Vagina (tissue), 2 donors: ENCODE measurements around the gene SCN10A. TPM values are rescaled to one million over a fixed set of nuclear protein-coding genes. Genes with fewer than 3 reads are reported as not detected.

Experiments
- DNase-seq, 2 donors: peaks; one replicate each; pipeline ENCODE4 v3.0.0-alpha.2; 2017; ENCODE audit errors: extremely low spot score in 2 of 2
- H3K27ac ChIP-seq: fragments of 200-600 bp; sonication (generic); one replicate; pipeline ENCODE4 v1.5.1; 2019
- H3K27me3 ChIP-seq: fragments of 200-600 bp; sonication (generic); one replicate; pipeline ENCODE4 v1.5.1; 2019
- H3K36me3 ChIP-seq, 2 donors: fragments of 200-600 bp; sonication (generic); one replicate each; pipeline ENCODE4 v1.5.1; 2017 to 2019
- H3K4me1 ChIP-seq: fragments of 200-600 bp; sonication (generic); one replicate; pipeline ENCODE4 v1.5.1; 2019
- H3K4me3 ChIP-seq, 2 donors: fragments of 200-600 bp; sonication (generic); 1 replicate in 1 of 2; 2 replicates in 1 of 2; pipeline ENCODE4 v1.5.1; 2016 to 2019
- H3K9me3 ChIP-seq: fragments of 200-600 bp; sonication (generic); one replicate; pipeline ENCODE4 v1.5.1; 2019
- POLR2A ChIP-seq, 2 donors: fragments of 450-650 bp; IDR thresholded peaks; one replicate each; pipeline ENCODE4 v1.6.1; 2017; ENCODE audit warnings: antibody characterized with exemption in 2 of 2, mild to moderate bottlenecking in 2 of 2, moderate library complexity in 2 of 2
- POLR2AphosphoS5 ChIP-seq, 2 donors: sonication (generic); formaldehyde crosslinking; IDR thresholded peaks; one replicate each; pipeline ENCODE4 v1.9.0; 2017; ENCODE audit warnings: antibody characterized with exemption in 2 of 2, mild to moderate bottlenecking in 2 of 2, low read depth in 1 of 2; ENCODE audit not compliant: insufficient read depth in 1 of 2
- intact Hi-C: fragments of 100-400 bp; cut with DNase I; formaldehyde crosslinking; loops from one replicate; pipeline ENCODE4 v1.15.1; 2023
- total RNA-seq: library from RNA; depleted of rRNA; stranded (reverse); fragments of >200 nt; gene quantifications from one replicate; pipeline ENCODE4 v1.2.3, GENCODE V29; 2016
- TF ChIP-seq, protein P1 (sequence below), 3 experiments: fragments of 450-650 bp in 2 of 3; fragments of 200-600 bp in 1 of 3; sonication (generic) in 1 of 3; IDR thresholded peaks; one replicate each; pipeline ENCODE4 v1.5.1; 2017 to 2019; ENCODE audit warnings: antibody characterized with exemption in 3 of 3, mild to moderate bottlenecking in 2 of 3, moderate library complexity in 2 of 3

The SCN10A gene
- total RNA-seq, 1 donor from 2014 or later = not detected

DNA sequence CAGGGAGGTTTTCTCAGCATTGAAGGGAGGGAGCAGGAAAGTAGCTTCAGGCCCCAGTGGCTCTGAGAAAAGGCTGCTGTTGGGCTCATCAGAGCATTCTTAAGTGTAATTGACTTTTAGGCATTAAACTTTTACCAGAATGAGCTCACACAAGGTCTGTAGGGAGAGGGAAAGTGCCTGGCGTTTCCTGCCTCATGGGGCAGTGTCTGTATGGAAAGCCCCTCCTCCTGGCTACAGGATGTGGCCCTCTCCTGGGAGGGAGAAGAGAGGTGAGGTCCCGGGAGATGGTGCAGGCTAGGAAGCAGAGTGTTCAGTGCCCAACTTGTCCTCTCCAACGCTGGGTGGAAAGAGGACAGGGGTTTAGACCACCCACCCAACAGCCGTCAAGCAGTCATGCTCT lies 21.3 kb upstream of the SCN10A start:
- Histone ChIP-seq H3K4me3 (no peak overlapping the region), H3K9me3 (no peaks in the 10 kb centered on the region), H3K27me3 (no peaks in the 10 kb centered on the region), H3K27ac (no peak overlapping the region), H3K4me1 (peaks cover 12% of the 10 kb centered on the region), H3K36me3 (no peaks in the 10 kb centered on the region)
- no peak for TF ChIP-seq POLR2A (IDR thresholded peaks at IDR 0.05)
- TF ChIP-seq POLR2AphosphoS5 (IDR thresholded peaks at IDR 0.05; ENCODE audit: insufficient read depth in 1 of 2, low read depth in 1 of 2) = no peak
- TF ChIP-seq, protein P1, sequence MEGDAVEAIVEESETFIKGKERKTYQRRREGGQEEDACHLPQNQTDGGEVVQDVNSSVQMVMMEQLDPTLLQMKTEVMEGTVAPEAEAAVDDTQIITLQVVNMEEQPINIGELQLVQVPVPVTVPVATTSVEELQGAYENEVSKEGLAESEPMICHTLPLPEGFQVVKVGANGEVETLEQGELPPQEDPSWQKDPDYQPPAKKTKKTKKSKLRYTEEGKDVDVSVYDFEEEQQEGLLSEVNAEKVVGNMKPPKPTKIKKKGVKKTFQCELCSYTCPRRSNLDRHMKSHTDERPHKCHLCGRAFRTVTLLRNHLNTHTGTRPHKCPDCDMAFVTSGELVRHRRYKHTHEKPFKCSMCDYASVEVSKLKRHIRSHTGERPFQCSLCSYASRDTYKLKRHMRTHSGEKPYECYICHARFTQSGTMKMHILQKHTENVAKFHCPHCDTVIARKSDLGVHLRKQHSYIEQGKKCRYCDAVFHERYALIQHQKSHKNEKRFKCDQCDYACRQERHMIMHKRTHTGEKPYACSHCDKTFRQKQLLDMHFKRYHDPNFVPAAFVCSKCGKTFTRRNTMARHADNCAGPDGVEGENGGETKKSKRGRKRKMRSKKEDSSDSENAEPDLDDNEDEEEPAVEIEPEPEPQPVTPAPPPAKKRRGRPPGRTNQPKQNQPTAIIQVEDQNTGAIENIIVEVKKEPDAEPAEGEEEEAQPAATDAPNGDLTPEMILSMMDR (IDR thresholded peaks at IDR 0.05) = no peak
- intact Hi-C loops = no loop called here
- DNase-seq = no peak

- Histone ChIP-seq H3K36me3 (no peaks in the 10 kb centered on the region), H3K4me3 (no peak overlapping the region), H3K9me3 (no peaks in the 10 kb centered on the region), H3K27me3 (no peaks in the 10 kb centered on the region), H3K4me1 (peaks cover 12% of the 10 kb centered on the region), H3K27ac (no peak overlapping the region)
- DNase-seq = no peak
- intact Hi-C loops = no loop called here
- TF ChIP-seq, protein P1 (IDR thresholded peaks at IDR 0.05) = no peak
- no peak for TF ChIP-seq POLR2AphosphoS5 (IDR thresholded peaks at IDR 0.05; ENCODE audit: insufficient read depth in 1 of 2, low read depth in 1 of 2)
- TF ChIP-seq POLR2A (IDR thresholded peaks at IDR 0.05) = no peak
Measured at GRCh38 chr3:38836561-38836960, 20.5 kb upstream of the SCN10A start.

DNA sequence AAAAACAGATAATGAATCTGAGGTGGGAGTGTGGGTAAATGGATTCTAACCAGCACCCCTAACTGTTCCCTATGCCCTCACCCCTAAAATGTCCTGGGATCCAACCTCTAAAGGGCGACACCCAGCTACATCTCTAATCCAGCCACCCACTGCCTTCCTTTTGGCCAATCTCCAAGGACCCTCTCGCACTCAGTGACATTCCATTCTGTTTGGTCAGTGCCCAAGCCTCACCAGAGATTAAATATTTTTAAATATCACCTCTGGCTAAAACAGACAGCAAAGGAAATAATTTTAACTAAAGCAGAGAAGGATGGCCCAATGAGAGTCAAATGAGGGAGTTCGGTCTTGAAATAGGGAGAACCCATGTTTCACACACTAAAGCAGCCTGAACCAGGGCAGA lies 19.9 kb upstream of the SCN10A start:
- no peaks in the 10 kb centered on the region for H3K9me3 ChIP-seq
- H3K27me3 ChIP-seq = no peaks in the 10 kb centered on the region
- peaks cover 12% of the 10 kb centered on the region for H3K4me1 ChIP-seq
- TF ChIP-seq, protein P1 (IDR thresholded peaks at IDR 0.05) = no peak
- TF ChIP-seq POLR2AphosphoS5 (IDR thresholded peaks at IDR 0.05; ENCODE audit: insufficient read depth in 1 of 2, low read depth in 1 of 2) = no peak
- TF ChIP-seq POLR2A (IDR thresholded peaks at IDR 0.05) = no peak
- no peak for DNase-seq
- intact Hi-C loops = no loop called here
- no peak overlapping the region for H3K4me3 ChIP-seq
- H3K27ac ChIP-seq = no peak overlapping the region
- no peaks in the 10 kb centered on the region for H3K36me3 ChIP-seq

GRCh38 chr3:38834717-38835116 lies 18.7 kb upstream of the SCN10A start:
- no peak overlapping the region for H3K27ac ChIP-seq
- H3K4me1 ChIP-seq = peaks cover 12% of the 10 kb centered on the region
- no peaks in the 10 kb centered on the region for H3K36me3 ChIP-seq
- no peak for TF ChIP-seq POLR2AphosphoS5 (IDR thresholded peaks at IDR 0.05; ENCODE audit: insufficient read depth in 1 of 2, low read depth in 1 of 2)
- no peak for TF ChIP-seq POLR2A (IDR thresholded peaks at IDR 0.05)
- TF ChIP-seq, protein P1 (IDR thresholded peaks at IDR 0.05) = no peak
- H3K9me3 ChIP-seq = no peaks in the 10 kb centered on the region
- DNase-seq = no peak
- no peak overlapping the region for H3K4me3 ChIP-seq
- H3K27me3 ChIP-seq = no peaks in the 10 kb centered on the region
- intact Hi-C loops = no loop called here

- H3K36me3 ChIP-seq = no peaks in the 10 kb centered on the region
- no peak for DNase-seq
- peaks cover 12% of the 10 kb centered on the region for H3K4me1 ChIP-seq
- H3K9me3 ChIP-seq = no peaks in the 10 kb centered on the region
- H3K27ac ChIP-seq = no peak overlapping the region
- TF ChIP-seq POLR2A (IDR thresholded peaks at IDR 0.05) = no peak
- TF ChIP-seq, protein P1 (IDR thresholded peaks at IDR 0.05) = no peak
- TF ChIP-seq POLR2AphosphoS5 (IDR thresholded peaks at IDR 0.05; ENCODE audit: insufficient read depth in 1 of 2, low read depth in 1 of 2) = peak in 1 of 2 donors; percentile 31
- H3K27me3 ChIP-seq = no peaks in the 10 kb centered on the region
- intact Hi-C loops = no loop called here
- no peak overlapping the region for H3K4me3 ChIP-seq
Measured at GRCh38 chr3:38834110-38834509, 18.1 kb upstream of the SCN10A start.
